ENCODE results near the gene EDN2.

EDN2 gene

GRCh38 chr1:41515778-41516167 is 31.3 kb upstream of the EDN2 start:
- peak overlapping the region; percentile 69; the same call in 1 of the 2 replicates for H3K27ac ChIP-seq
- TF ChIP-seq CTCF (conservative IDR thresholded peaks at IDR 0.05): no peak

GRCh38 chr1:41515131-41515678 is 30.7 kb upstream of the EDN2 start:
- no peak for TF ChIP-seq CTCF (conservative IDR thresholded peaks at IDR 0.05)

GRCh38 chr1:41514381-41514780 is 29.9 kb upstream of the EDN2 start:
- H3K27ac ChIP-seq: no peak overlapping the region
- TF ChIP-seq CTCF (conservative IDR thresholded peaks at IDR 0.05): no peak

More at GRCh38 chr1:41515131-41515678, 30.7 kb upstream of the EDN2 start:
- no peak overlapping the region for H3K27ac ChIP-seq

- H3K27ac ChIP-seq: no peak overlapping the region
- TF ChIP-seq CTCF (conservative IDR thresholded peaks at IDR 0.05): no peak; the same call in 1 of the 2 replicates
Measured at GRCh38 chr1:41513383-41513735, 28.9 kb upstream of the EDN2 start.

- TF ChIP-seq CTCF (conservative IDR thresholded peaks at IDR 0.05): no peak
- no peak overlapping the region for H3K27ac ChIP-seq
Measured at GRCh38 chr1:41512701-41513382, 28.4 kb upstream of the EDN2 start.

DNA sequence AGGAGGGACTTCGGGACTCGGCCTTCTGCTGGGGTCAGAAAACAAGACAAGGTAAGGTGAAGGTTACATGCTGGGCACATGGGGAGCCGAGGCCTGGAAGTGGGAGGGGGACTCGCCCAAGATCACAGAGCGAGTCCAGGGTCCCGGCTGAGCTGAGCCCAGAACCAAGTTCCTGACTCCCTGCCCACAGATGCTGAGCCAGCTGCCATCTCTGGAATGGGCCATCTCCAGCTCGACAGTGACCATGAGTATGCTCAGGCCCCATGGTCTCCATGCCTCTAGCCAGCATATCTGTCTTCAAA is 26.7 kb upstream of the EDN2 start:
- TF ChIP-seq CTCF (conservative IDR thresholded peaks at IDR 0.05): no peak

DNA sequence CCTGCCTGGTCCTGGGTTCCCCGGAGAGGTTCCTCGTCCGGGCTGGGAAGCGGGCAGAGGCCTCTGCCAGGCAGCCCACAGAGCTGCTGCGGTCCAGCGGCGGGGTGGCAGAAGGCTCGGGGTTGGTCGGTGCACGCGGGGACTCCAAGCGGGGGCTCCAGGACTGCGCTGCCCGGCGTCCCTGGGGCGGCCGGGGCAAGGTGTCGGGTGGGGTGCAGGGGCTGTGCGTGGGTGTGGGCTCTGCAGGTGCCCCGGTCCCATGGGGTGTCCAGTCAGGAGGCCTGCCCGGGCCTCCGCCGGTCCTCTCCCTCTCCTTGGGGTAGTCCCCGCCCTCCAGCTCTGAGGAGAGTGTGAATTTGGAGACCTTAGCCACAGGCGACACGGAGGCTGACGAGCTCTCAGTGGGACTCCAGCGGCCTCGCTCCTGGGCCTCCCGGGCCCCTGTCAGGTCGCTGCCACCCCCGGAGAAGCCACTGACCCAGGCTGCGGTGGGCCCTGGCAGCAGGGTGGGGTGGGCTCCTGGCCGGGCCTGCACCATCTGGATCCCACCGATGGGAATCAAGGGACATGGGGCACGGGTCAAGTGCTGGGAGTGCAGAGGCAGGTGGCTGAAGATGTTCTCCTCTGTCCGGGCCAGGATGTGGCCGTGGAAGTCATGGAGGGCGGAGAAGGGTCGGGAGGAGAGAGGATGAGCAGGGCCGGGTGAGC is 26.2 kb upstream of the EDN2 start:
- TF ChIP-seq CTCF (conservative IDR thresholded peaks at IDR 0.05): no peak

More for the DNA sequence above, 26.7 kb upstream of the EDN2 start:
- no peak overlapping the region for H3K27ac ChIP-seq

More for the DNA sequence above, 26.2 kb upstream of the EDN2 start:
- H3K27ac ChIP-seq: no peak overlapping the region

Data from VCaP (cell line).